Large intestine (tissue), 3 donors: ENCODE data around the gene ROR1. TPM values are rescaled to one million over a fixed set of nuclear protein-coding genes. Genes with fewer than 3 reads are reported as not detected.
A peak's percentile ranks its signal among the peaks of the same experiment; 100 is the strongest.

ENCODE experiments used
- DNase-seq, 2 donors: peaks; one replicate each; pipeline versions ENCODE4 v3.0.0 to v3.0.0-alpha.2; 2013
- H3K27ac ChIP-seq: one replicate; pipeline ENCODE4 v1.5.1; 2013; ENCODE audit warnings: low read length
- H3K27me3 ChIP-seq: 2 replicates; pipeline ENCODE4 v1.6.1; 2013; ENCODE audit warnings: low read length; ENCODE audit not compliant: control insufficient read depth, insufficient read depth
- H3K36me3 ChIP-seq: 2 replicates; pipeline ENCODE4 v1.6.1; 2013; ENCODE audit warnings: low read length; ENCODE audit not compliant: control insufficient read depth, insufficient read depth
- H3K4me1 ChIP-seq: one replicate; pipeline ENCODE4 v1.6.1; 2013; ENCODE audit warnings: low read length; ENCODE audit not compliant: control insufficient read depth, insufficient read depth
- H3K4me3 ChIP-seq: one replicate; pipeline ENCODE4 v1.5.1; 2013; ENCODE audit warnings: low read length
- H3K9me3 ChIP-seq: one replicate; pipeline ENCODE4 v1.6.1; 2013; ENCODE audit warnings: mild to moderate bottlenecking, low read depth, low read length, moderate library complexity; ENCODE audit not compliant: control insufficient read depth
- WGBS: methylation state at CpG from one replicate; pipeline ENCODE4 v1.1.5; 2013; ENCODE audit warnings: low lambda C conversion rate; ENCODE audit not compliant: insufficient coverage; 5-methylcytosine and 5-hydroxymethylcytosine counted together
- polyA plus RNA-seq: library from polyadenylated mRNA; unstranded; fragments of 120-200 nt; gene quantifications from one replicate; pipeline ENCODE4 v1.2.1, GENCODE V29; 2013

ROR1 gene
- polyA plus RNA-seq, 1 donor = 14.4 TPM

GRCh38 chr1:64030411-64030810 is 256.6 kb downstream of the ROR1 start:
- H3K9me3 ChIP-seq = no peaks in the 10 kb centered on the region
- no peak overlapping the region for H3K4me3 ChIP-seq
- H3K4me1 ChIP-seq = no peaks in the 10 kb centered on the region
- no peak for DNase-seq
- no peaks in the 10 kb centered on the region for H3K36me3 ChIP-seq
- no CpG with 5 or more reads among the region's 2 CpGs for WGBS
- H3K27me3 ChIP-seq = no peaks in the 10 kb centered on the region
- H3K27ac ChIP-seq = no peak overlapping the region

- WGBS = no CpG with 5 or more reads among the region's 1 CpG
- H3K27me3 ChIP-seq = no peaks in the 10 kb centered on the region
- no peak overlapping the region for H3K27ac ChIP-seq
- no peak overlapping the region for H3K4me3 ChIP-seq
- DNase-seq = no peak
- no peaks in the 10 kb centered on the region for H3K36me3 ChIP-seq
- no peaks in the 10 kb centered on the region for H3K9me3 ChIP-seq
- H3K4me1 ChIP-seq = no peaks in the 10 kb centered on the region
These were observed 257.4 kb downstream of the ROR1 start for GRCh38 chr1:64031236-64031635.

DNA sequence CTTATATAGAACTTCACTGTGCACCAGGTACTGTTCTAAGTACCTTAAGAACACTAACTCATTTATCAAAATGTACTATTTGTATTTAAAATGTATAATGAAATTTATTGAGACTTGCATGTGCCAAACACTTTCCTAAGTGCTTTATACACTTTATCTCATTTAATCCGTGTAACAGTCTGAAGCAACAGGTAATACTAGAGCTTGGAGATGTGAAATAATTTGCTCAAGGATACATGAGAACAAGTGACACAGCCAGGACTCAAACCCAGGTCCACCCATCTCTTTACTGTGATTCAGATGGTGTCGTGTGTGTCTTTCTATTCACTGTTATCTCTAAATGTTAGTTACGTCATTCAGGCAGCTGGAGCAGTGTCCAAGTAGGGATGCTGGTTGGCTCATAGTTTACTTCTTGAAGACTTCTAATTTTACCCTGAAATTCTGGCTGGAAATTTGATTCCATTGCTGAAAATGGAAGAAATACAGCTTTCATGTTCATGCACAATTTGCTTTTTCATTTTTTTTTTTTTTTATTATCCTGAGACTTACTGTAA is 259.9 kb downstream of the ROR1 start:
- DNase-seq = no peak
- H3K4me3 ChIP-seq = no peak overlapping the region
- no CpG with 5 or more reads among the region's 3 CpGs for WGBS
- no peaks in the 10 kb centered on the region for H3K4me1 ChIP-seq
- H3K36me3 ChIP-seq = no peaks in the 10 kb centered on the region
- no peaks in the 10 kb centered on the region for H3K9me3 ChIP-seq
- H3K27ac ChIP-seq = no peak overlapping the region
- H3K27me3 ChIP-seq = no peaks in the 10 kb centered on the region

GRCh38 chr1:64036549-64036948 is 262.7 kb downstream of the ROR1 start:
- no peak for DNase-seq
- no peaks in the 10 kb centered on the region for H3K9me3 ChIP-seq
- H3K4me1 ChIP-seq = peaks cover 4% of the 10 kb centered on the region

DNA sequence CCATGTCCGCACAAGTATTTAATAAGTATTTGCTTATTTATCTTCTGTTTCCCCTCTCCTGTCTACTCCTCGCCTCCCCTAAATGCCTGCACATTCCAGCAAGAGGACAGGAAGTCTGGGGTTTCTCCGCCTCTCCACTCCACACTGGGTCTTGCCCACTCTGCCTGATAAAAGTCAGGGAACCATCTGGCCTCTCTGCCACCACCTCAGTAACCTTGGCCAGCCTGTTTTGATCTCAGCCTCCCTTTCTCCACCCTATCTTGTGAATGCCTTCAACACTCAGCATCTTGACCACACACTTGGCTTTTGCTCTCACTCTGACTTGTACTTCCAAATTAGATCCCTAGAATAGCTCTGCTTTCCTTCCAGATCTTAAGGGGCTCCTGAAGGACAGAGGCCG is 264.3 kb downstream of the ROR1 start:
- H3K4me1 ChIP-seq = peaks cover 4% of the 10 kb centered on the region
- no peak overlapping the region for H3K4me3 ChIP-seq
- no peaks in the 10 kb centered on the region for H3K9me3 ChIP-seq
- H3K27ac ChIP-seq = no peak overlapping the region
- no peaks in the 10 kb centered on the region for H3K27me3 ChIP-seq
- H3K36me3 ChIP-seq = no peaks in the 10 kb centered on the region
- 100% methylated on average over 1 of the region's 4 CpGs for WGBS
- no peak for DNase-seq

More at GRCh38 chr1:64036549-64036948, 262.7 kb downstream of the ROR1 start:
- H3K27me3 ChIP-seq = no peaks in the 10 kb centered on the region
- no peaks in the 10 kb centered on the region for H3K36me3 ChIP-seq
- no peak overlapping the region for H3K27ac ChIP-seq
- H3K4me3 ChIP-seq = no peak overlapping the region
- WGBS = 100% methylated on average over 1 of the region's 2 CpGs

- H3K27ac ChIP-seq = peak overlapping the region; percentile 4
- H3K36me3 ChIP-seq = no peaks in the 10 kb centered on the region
- H3K4me1 ChIP-seq = peaks cover 4% of the 10 kb centered on the region
- DNase-seq = peak; percentile 13 to 29
- H3K4me3 ChIP-seq = no peak overlapping the region
- no peaks in the 10 kb centered on the region for H3K27me3 ChIP-seq
- WGBS = no CpG with 5 or more reads among the region's 1 CpG
- H3K9me3 ChIP-seq = no peaks in the 10 kb centered on the region
These were observed 265.1 kb downstream of the ROR1 start for GRCh38 chr1:64038965-64039364.

- DNase-seq = peak; percentile 11 to 29
- H3K27ac ChIP-seq = peak overlapping the region; percentile 4
- WGBS = no CpG with 5 or more reads among the region's 3 CpGs
- no peaks in the 10 kb centered on the region for H3K9me3 ChIP-seq
- H3K4me1 ChIP-seq = peaks cover 4% of the 10 kb centered on the region
- H3K27me3 ChIP-seq = no peaks in the 10 kb centered on the region
- no peak overlapping the region for H3K4me3 ChIP-seq
- no peaks in the 10 kb centered on the region for H3K36me3 ChIP-seq
These were observed 265.6 kb downstream of the ROR1 start for GRCh38 chr1:64039390-64039926.

GRCh38 chr1:64041371-64042131 is 267.7 kb downstream of the ROR1 start:
- DNase-seq = no peak
- Histone ChIP-seq H3K9me3 (no peaks in the 10 kb centered on the region), H3K4me1 (peaks cover 4% of the 10 kb centered on the region), H3K4me3 (no peak overlapping the region), H3K27me3 (no peaks in the 10 kb centered on the region), H3K27ac (no peak overlapping the region), H3K36me3 (no peaks in the 10 kb centered on the region)
- no CpG with 5 or more reads among the region's 3 CpGs for WGBS

DNA sequence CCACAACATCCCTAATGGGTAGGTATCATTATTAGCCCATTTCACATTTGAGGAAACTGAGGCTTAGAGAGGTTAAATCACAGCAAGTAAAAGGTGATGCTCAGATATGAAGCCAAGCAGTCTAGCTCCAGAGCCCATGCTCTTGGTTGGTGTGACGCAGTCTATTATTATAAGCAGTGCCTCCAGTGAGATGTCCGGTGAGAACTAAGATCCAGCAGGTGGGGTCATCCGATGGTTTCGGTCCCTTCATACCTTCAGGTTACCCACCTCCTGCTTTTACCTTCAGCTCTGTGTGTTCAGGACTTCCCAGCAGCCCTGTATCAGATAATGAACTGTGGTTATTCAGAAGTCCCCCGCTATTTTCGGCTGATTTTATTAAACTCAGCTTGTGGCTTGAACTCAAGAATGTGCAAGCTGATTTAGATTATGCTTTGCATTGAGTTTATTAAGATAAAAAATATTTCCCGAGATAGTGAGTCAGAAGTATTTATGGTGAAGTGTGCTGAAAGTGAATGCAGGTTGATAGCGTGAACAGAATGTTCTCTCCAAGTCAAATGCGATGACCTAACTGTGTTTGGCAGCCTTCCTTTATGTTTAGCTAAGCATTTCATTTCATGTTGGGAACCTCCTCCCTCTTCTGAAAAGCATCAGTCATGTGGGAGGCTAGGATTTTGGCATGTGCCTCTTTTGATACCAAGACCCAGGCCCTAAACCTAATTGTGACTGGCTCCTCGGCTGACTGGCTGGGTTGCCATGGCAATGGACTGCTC is 268.7 kb downstream of the ROR1 start:
- peak; percentile 12 to 13 for DNase-seq
- H3K4me1 ChIP-seq = peaks cover 4% of the 10 kb centered on the region
- H3K27me3 ChIP-seq = no peaks in the 10 kb centered on the region
- H3K4me3 ChIP-seq = no peak overlapping the region
- no peak overlapping the region for H3K27ac ChIP-seq
- no peaks in the 10 kb centered on the region for H3K9me3 ChIP-seq
- no peaks in the 10 kb centered on the region for H3K36me3 ChIP-seq
- 85% methylated on average over 4 of the region's 10 CpGs for WGBS

- no peak for DNase-seq
- Histone ChIP-seq H3K4me1 (peaks cover 4% of the 10 kb centered on the region), H3K9me3 (no peaks in the 10 kb centered on the region), H3K27me3 (peaks cover 2% of the 10 kb centered on the region), H3K36me3 (no peaks in the 10 kb centered on the region), H3K27ac (no peak overlapping the region), H3K4me3 (no peak overlapping the region)
- 100% methylated on average over 1 of the region's 2 CpGs for WGBS
These were observed 269.5 kb downstream of the ROR1 start for GRCh38 chr1:64043288-64043687.
